ENCODE data around the gene IFI27L1. TPM values are rescaled to one million over a fixed set of nuclear protein-coding genes. Genes with fewer than 3 reads are reported as not detected.

Gene IFI27L1
- total RNA-seq, 4 donors from 2014 or later: 3.4 to 9.3 (median 7.4) TPM

GRCh38 chr14:94122438-94122837, 41.3 kb downstream of the IFI27L1 start:
- no peak for TF ChIP-seq EP300 (IDR thresholded peaks at IDR 0.05)
- no peak for TF ChIP-seq CTCF (IDR thresholded peaks at IDR 0.05)
- TF ChIP-seq POLR2AphosphoS5 (IDR thresholded peaks at IDR 0.05): no peak
- TF ChIP-seq POLR2A (IDR thresholded peaks at IDR 0.05): no peak
- peaks cover 0 to 17% of the 10 kb centered on the region in 2 donors for H3K36me3 ChIP-seq
- H3K4me1 ChIP-seq: no peaks in the 10 kb centered on the region
- H3K27ac ChIP-seq: no peak overlapping the region
- H3K4me3 ChIP-seq: no peak overlapping the region
- ATAC-seq: no peak
- H3K9me3 ChIP-seq: peaks cover 0 to 22% (median 0%) of the 10 kb centered on the region in 3 donors
- 0% methylated on average over 1 of the region's 3 CpGs; no CpG with 5 or more reads in 1 of the 2 donors for WGBS, 2 donors (ENCODE audit: low coverage in 1 of 2)
- H3K27me3 ChIP-seq: peaks cover 6% of the 10 kb centered on the region

GRCh38 chr14:94123296-94123695, 42.2 kb downstream of the IFI27L1 start:
- Histone ChIP-seq H3K36me3 (peaks cover 0 to 21% of the 10 kb centered on the region in 2 donors), H3K4me1 (peaks cover 0 to 2% (median 0%) of the 10 kb centered on the region in 3 donors), H3K9me3 (peaks cover 0 to 22% (median 0%) of the 10 kb centered on the region in 3 donors), H3K27me3 (peaks cover 6% of the 10 kb centered on the region), H3K27ac (no peak overlapping the region), H3K4me3 (no peak overlapping the region)
- TF ChIP-seq CTCF (IDR thresholded peaks at IDR 0.05) (no peak), POLR2A (IDR thresholded peaks at IDR 0.05) (no peak), EP300 (IDR thresholded peaks at IDR 0.05) (no peak), POLR2AphosphoS5 (IDR thresholded peaks at IDR 0.05) (no peak)
- 80 to 91% methylated on average over 4 to 8 of the region's 9 CpGs for WGBS, 2 donors (ENCODE audit: low coverage in 1 of 2)
- no peak for ATAC-seq

GRCh38 chr14:94123868-94124267, 42.8 kb downstream of the IFI27L1 start:
- no peak for TF ChIP-seq POLR2AphosphoS5 (IDR thresholded peaks at IDR 0.05)
- TF ChIP-seq CTCF (IDR thresholded peaks at IDR 0.05): no peak
- TF ChIP-seq EP300 (IDR thresholded peaks at IDR 0.05): no peak
- no peak for TF ChIP-seq POLR2A (IDR thresholded peaks at IDR 0.05)
- no peak overlapping the region for H3K4me3 ChIP-seq
- H3K36me3 ChIP-seq: peaks cover 0 to 21% of the 10 kb centered on the region in 2 donors
- peaks cover 0 to 8% (median 0%) of the 10 kb centered on the region in 3 donors for H3K4me1 ChIP-seq
- WGBS, 2 donors (ENCODE audit: low coverage in 1 of 2): 85% methylated on average over 1 of the region's 1 CpG; no CpG with 5 or more reads in 1 of the 2 donors
- H3K27ac ChIP-seq: no peak overlapping the region
- H3K9me3 ChIP-seq: peaks cover 0 to 22% (median 0%) of the 10 kb centered on the region in 3 donors
- peaks cover 6% of the 10 kb centered on the region for H3K27me3 ChIP-seq
- no peak for ATAC-seq

GRCh38 chr14:94124582-94125377, 43.7 kb downstream of the IFI27L1 start:
- TF ChIP-seq EP300 (IDR thresholded peaks at IDR 0.05) (no peak), CTCF (IDR thresholded peaks at IDR 0.05) (no peak), POLR2AphosphoS5 (IDR thresholded peaks at IDR 0.05) (no peak), POLR2A (IDR thresholded peaks at IDR 0.05) (no peak)
- peaks cover 0 to 14% (median 0%) of the 10 kb centered on the region in 3 donors for H3K9me3 ChIP-seq

More at GRCh38 chr14:94124582-94125377, 43.7 kb downstream of the IFI27L1 start:
- Histone ChIP-seq H3K4me3 (no peak overlapping the region), H3K27ac (no peak overlapping the region), H3K27me3 (no peaks in the 10 kb centered on the region), H3K36me3 (peaks cover 0 to 21% of the 10 kb centered on the region in 2 donors), H3K4me1 (peaks cover 0 to 16% (median 3%) of the 10 kb centered on the region in 3 donors)
- no peak for ATAC-seq
- 89 to 100% methylated on average over 3 to 5 of the region's 9 CpGs for WGBS, 2 donors (ENCODE audit: low coverage in 1 of 2)
